IMR-90 (cell line): Measurements from ENCODE around the gene DSCAML1. TPM values are rescaled to one million over a fixed set of nuclear protein-coding genes. Genes with fewer than 3 reads are reported as not detected.

ENCODE experiments used
- ATAC-seq: fragments of 200-7000 bp; cut with Tn5 transposase; 2 replicates; pipeline ENCODE4 v1.9.1; 2020; ENCODE audit warnings: low read depth, mild to moderate bottlenecking, moderate library complexity
- BruUV-seq: library from RNA; stranded (reverse); fragments of 400-500 nt; replicated peaks from 2 replicates; lab custom pipeline; 2021; lab: Mats Ljungman, UMichigan
- CTCF ChIA-PET: fragments of 300-600 bp; formaldehyde crosslinking; extraction: SDS; loops from one replicate; lab custom pipeline; 2021; ENCODE audit warnings: antibody characterized with exemption; lab: Yijun Ruan, JAX
- POLR2A ChIA-PET: fragments of 300-600 bp; sonication (Branson Sonifier 250); formaldehyde crosslinking; loops from one replicate; lab custom pipeline; 2022; ENCODE audit warnings: antibody characterized with exemption; ENCODE audit not compliant: unreplicated experiment; lab: Charles Lee
- DNase-seq: peaks from one replicate; pipeline ENCODE4 v3.0.0; 2013
- H2AFZ ChIP-seq: replicated peaks from 2 replicates; pipeline ENCODE3; 2013; ENCODE audit warnings: low read length, mild to moderate bottlenecking; ENCODE audit not compliant: poor library complexity
- H2AK5ac ChIP-seq: 2 replicates; pipeline ENCODE4 v1.6.1; 2013; ENCODE audit warnings: low read depth, low read length, inconsistent platforms
- H2AK9ac ChIP-seq: replicated peaks from 2 replicates; pipeline ENCODE3; 2013; ENCODE audit warnings: mild to moderate bottlenecking, low read depth, low read length, moderate library complexity; ENCODE audit not compliant: poor library complexity
- H2BK120ac ChIP-seq: 2 replicates; pipeline ENCODE4 v1.6.1; 2013; ENCODE audit warnings: low read depth, low read length, inconsistent platforms
- H2BK15ac ChIP-seq: 3 replicates; pipeline ENCODE4 v1.6.1; 2013; ENCODE audit warnings: low read depth, low read length, inconsistent platforms
- H2BK20ac ChIP-seq: 2 replicates; pipeline ENCODE4 v1.6.1; 2013; ENCODE audit warnings: low read depth, mild to moderate bottlenecking, inconsistent platforms, low read length, moderate library complexity
- H2BK5ac ChIP-seq: 2 replicates; pipeline ENCODE4 v1.6.1; 2013; ENCODE audit warnings: mild to moderate bottlenecking, low read depth, low read length, inconsistent platforms; ENCODE audit not compliant: poor library complexity, severe bottlenecking
- H3K14ac ChIP-seq: replicated peaks from 2 replicates; pipeline ENCODE4 v1.6.1; 2013; ENCODE audit warnings: low read depth, low read length, inconsistent platforms
- H3K18ac ChIP-seq: 2 replicates; pipeline ENCODE4 v1.6.1; 2013; ENCODE audit warnings: low read depth, low read length, control low read depth
- H3K23ac ChIP-seq: 2 replicates; pipeline ENCODE4 v1.6.1; 2013; ENCODE audit warnings: low read depth, low read length, inconsistent platforms
- H3K27ac ChIP-seq: 2 replicates; pipeline ENCODE4 v1.5.1; 2013; ENCODE audit warnings: mild to moderate bottlenecking, control low read depth, low read length; ENCODE audit not compliant: insufficient read depth
- H3K27me3 ChIP-seq: 2 replicates; pipeline ENCODE4 v1.6.1; 2013; ENCODE audit warnings: low read length; ENCODE audit not compliant: control insufficient read depth, insufficient read depth
- H3K36me3 ChIP-seq: 2 replicates; pipeline ENCODE4 v1.6.1; 2013; ENCODE audit warnings: low read length, mixed read lengths; ENCODE audit not compliant: control insufficient read depth, insufficient read depth
- H3K4ac ChIP-seq: 2 replicates; pipeline ENCODE4 v1.6.1; 2013; ENCODE audit warnings: low read depth, low read length, inconsistent platforms
- H3K4me1 ChIP-seq: 2 replicates; pipeline ENCODE4 v1.6.1; 2013; ENCODE audit warnings: low read length, mixed read lengths; ENCODE audit not compliant: control insufficient read depth, insufficient read depth
- H3K4me2 ChIP-seq: 2 replicates; pipeline ENCODE4 v1.6.1; 2013; ENCODE audit warnings: low read depth, mild to moderate bottlenecking, control low read depth, low read length, moderate library complexity
- H3K4me3 ChIP-seq: 2 replicates; pipeline ENCODE4 v1.5.1; 2013; ENCODE audit warnings: low read depth, mild to moderate bottlenecking, control low read depth, low read length, moderate library complexity; ENCODE audit not compliant: insufficient read depth
- H3K56ac ChIP-seq: 2 replicates; pipeline ENCODE4 v1.6.1; 2013; ENCODE audit warnings: low read length, inconsistent platforms; ENCODE audit not compliant: insufficient read depth; ENCODE audit errors: extremely low read depth
- H3K79me1 ChIP-seq, 2 experiments: 2 replicates each; pipeline ENCODE4 v1.6.1; 2013; ENCODE audit warnings: low read length in 2 of 2, inconsistent platforms in 1 of 2, low read depth in 1 of 2
- H3K9ac ChIP-seq: 2 replicates; pipeline ENCODE4 v1.6.1; 2013; ENCODE audit warnings: low read depth, low read length, control low read depth
- H3K9me1 ChIP-seq: 2 replicates; pipeline ENCODE4 v1.6.1; 2013; ENCODE audit warnings: low read length, inconsistent platforms; ENCODE audit not compliant: insufficient read depth
- H3K9me3 ChIP-seq: 2 replicates; pipeline ENCODE4 v1.6.1; 2013; ENCODE audit warnings: low read length; ENCODE audit not compliant: control insufficient read depth, insufficient read depth
- H4K20me1 ChIP-seq: 2 replicates; pipeline ENCODE4 v1.6.1; 2013; ENCODE audit warnings: low read length, inconsistent platforms; ENCODE audit not compliant: insufficient read depth
- H4K5ac ChIP-seq: 2 replicates; pipeline ENCODE4 v1.6.1; 2013; ENCODE audit warnings: mild to moderate bottlenecking, low read depth, low read length, control low read depth
- H4K8ac ChIP-seq, 2 experiments: 2 replicates each; pipeline ENCODE4 v1.6.1; 2013; ENCODE audit warnings: low read depth in 2 of 2, low read length in 2 of 2, control low read depth in 1 of 2, inconsistent platforms in 1 of 2
- H4K91ac ChIP-seq: 2 replicates; pipeline ENCODE4 v1.6.1; 2013; ENCODE audit warnings: low read depth, low read length, inconsistent platforms; ENCODE audit not compliant: insufficient read depth
- BHLHE40 ChIP-seq: fragments of 150-350 bp; IDR thresholded peaks from 2 replicates; pipeline ENCODE4 v1.6.1; 2016; ENCODE audit warnings: mild to moderate bottlenecking, low read depth, low read length
- CHD1 ChIP-seq: IDR thresholded peaks from 2 replicates; pipeline ENCODE4 v1.6.1; 2012; ENCODE audit warnings: low read depth, low read length, improper control_type of control experiment
- FOS ChIP-seq: fragments of 150-350 bp; IDR thresholded peaks from 2 replicates; pipeline ENCODE4 v1.6.1; 2016; ENCODE audit warnings: low read depth, low read length
- MAFK ChIP-seq: IDR thresholded peaks from 2 replicates; pipeline ENCODE4 v1.6.1; 2012; ENCODE audit warnings: low read depth, low read length, improper control_type of control experiment
- MXI1 ChIP-seq: IDR thresholded peaks from 2 replicates; pipeline ENCODE4 v1.6.1; 2012; ENCODE audit warnings: low read depth, mild to moderate bottlenecking, low read length, moderate library complexity, borderline replicate concordance
- NFE2L2 ChIP-seq: fragments of 150-350 bp; IDR thresholded peaks from 2 replicates; pipeline ENCODE4 v1.6.1; 2016; ENCODE audit warnings: low read depth, mild to moderate bottlenecking, low read length
- POLR2A ChIP-seq: IDR thresholded peaks from 2 replicates; pipeline ENCODE4 v1.6.1; 2012; ENCODE audit warnings: mild to moderate bottlenecking, low read depth, low read length
- RAD21 ChIP-seq: IDR thresholded peaks from 2 replicates; pipeline ENCODE4 v1.6.1; 2012; ENCODE audit warnings: low read length, improper control_type of control experiment
- RCOR1 ChIP-seq: IDR thresholded peaks from 2 replicates; pipeline ENCODE4 v1.6.1; 2012; ENCODE audit warnings: mild to moderate bottlenecking, low read length, improper control_type of control experiment; ENCODE audit not compliant: insufficient replicate concordance
- RFX5 ChIP-seq: IDR thresholded peaks from 2 replicates; pipeline ENCODE4 v1.8.0; 2012; ENCODE audit warnings: low read depth, mild to moderate bottlenecking, low read length, moderate library complexity
- SMC3 ChIP-seq: fragments of 150-350 bp; IDR thresholded peaks from 2 replicates; pipeline ENCODE4 v1.6.1; 2016; ENCODE audit warnings: low read depth, mild to moderate bottlenecking, antibody characterized with exemption, low read length, moderate library complexity
- WGBS, 2 experiments: methylation state at CpG; one replicate each; pipeline versions ENCODE4 v1.1.5 to v1.1.7; 2013; ENCODE audit warnings: missing lambda C conversion rate in 2 of 2; ENCODE audit not compliant: insufficient read length in 1 of 2; ENCODE audit errors: extremely low coverage in 2 of 2; 5-methylcytosine and 5-hydroxymethylcytosine counted together
- dilution Hi-C: fragments of 300-500 bp; cut with HindIII; formaldehyde crosslinking; loops from one replicate; pipeline ENCODE4 v1.14.3; 2018; ENCODE audit warnings: low sequenced_read_pairs; ENCODE audit not compliant: unreplicated experiment
- in situ Hi-C: fragments of 300-500 bp; cut with MboI; formaldehyde crosslinking; loops from 3 replicates; pipeline ENCODE4 v1.14.3; 2019; ENCODE audit warnings: low sequenced_read_pairs, inconsistent platforms, mixed read lengths
- intact Hi-C: fragments of 100-400 bp; cut with micrococcal nuclease; formaldehyde crosslinking; loops from 2 replicates; pipeline ENCODE4 v1.10.0; 2022
- polyA plus RNA-seq, 3 experiments: library from polyadenylated mRNA; depleted of rRNA; stranded (reverse); fragments of >200 nt; gene quantifications; 2 replicates each; pipeline ENCODE4 v1.2.3, GENCODE V29; 2012; ENCODE audit warnings: low replicate concordance in 1 of 3
- total RNA-seq: library from RNA; depleted of rRNA; stranded (reverse); fragments of >200 nt; gene quantifications from 2 replicates; pipeline ENCODE4 v1.2.3, GENCODE V29; 2012
- TF ChIP-seq, protein P1 (sequence below): fragments of 150-350 bp; IDR thresholded peaks from 2 replicates; pipeline ENCODE4 v1.6.1; 2016; ENCODE audit warnings: low read depth, mild to moderate bottlenecking, low read length, moderate library complexity, borderline replicate concordance

Gene DSCAML1
- total and polyA plus RNA-seq, 2 of the 4 experiments (the other 2 are of a cell fraction), result not detected

DNA sequence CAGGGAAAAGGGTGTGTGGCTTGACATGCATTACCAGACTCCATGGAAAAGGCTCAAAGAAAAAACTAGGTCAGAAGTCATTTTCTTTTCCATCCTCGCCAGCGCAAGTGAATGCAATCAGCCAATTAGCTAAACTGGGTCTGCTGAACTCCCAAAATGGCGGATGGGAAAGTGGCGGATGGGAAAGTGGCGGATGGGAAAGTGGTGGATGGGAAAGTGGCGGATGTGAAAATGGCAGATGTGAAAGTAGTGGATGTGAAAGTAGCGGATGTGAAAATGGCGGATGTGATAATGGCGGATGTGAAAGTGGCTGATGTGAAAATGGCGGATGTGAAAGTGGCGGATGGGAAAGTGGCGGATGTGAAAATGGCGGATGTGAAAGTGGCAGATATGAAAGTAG, 311.0 kb downstream of the DSCAML1 start:
- H4K20me1 ChIP-seq, result no peaks in the 10 kb centered on the region
- H3K9me3 ChIP-seq, result no peaks in the 10 kb centered on the region
- no peaks in the 10 kb centered on the region for H3K79me1 ChIP-seq
- no peak overlapping the region for H3K4me3 ChIP-seq
- intact Hi-C loops, result no loop called here
- ChIA-PET POLR2A (no interaction called here), CTCF (no interaction called here)
- H4K91ac ChIP-seq, result no peak overlapping the region
- H4K8ac ChIP-seq, result no peak overlapping the region
- no peak overlapping the region for H2BK15ac ChIP-seq
- H3K23ac ChIP-seq, result no peak overlapping the region
- no peak overlapping the region for H2AK5ac ChIP-seq
- no TSS peak for BruUV-seq
- no peaks in the 10 kb centered on the region for H3K36me3 ChIP-seq
- no peak overlapping the region for H3K4ac ChIP-seq
- no peak overlapping the region for H2AFZ ChIP-seq
- no peak overlapping the region for H2BK20ac ChIP-seq
- no peaks in the 10 kb centered on the region for H3K4me1 ChIP-seq
- peaks cover 34% of the 10 kb centered on the region for H3K27me3 ChIP-seq
- no peak for DNase-seq
- H2BK5ac ChIP-seq, result no peak overlapping the region
- H3K18ac ChIP-seq, result no peak overlapping the region
- no peak overlapping the region for H3K14ac ChIP-seq
- no peak overlapping the region for H2AK9ac ChIP-seq
- TF ChIP-seq FOS (no peak), RAD21 (no peak), MAFK (no peak), SMC3 (no peak), MXI1 (no peak), CHD1 (no peak), BHLHE40 (no peak), NFE2L2 (no peak), POLR2A (no peak), RFX5 (no peak), RCOR1 (no peak)
- TF ChIP-seq, protein P1, sequence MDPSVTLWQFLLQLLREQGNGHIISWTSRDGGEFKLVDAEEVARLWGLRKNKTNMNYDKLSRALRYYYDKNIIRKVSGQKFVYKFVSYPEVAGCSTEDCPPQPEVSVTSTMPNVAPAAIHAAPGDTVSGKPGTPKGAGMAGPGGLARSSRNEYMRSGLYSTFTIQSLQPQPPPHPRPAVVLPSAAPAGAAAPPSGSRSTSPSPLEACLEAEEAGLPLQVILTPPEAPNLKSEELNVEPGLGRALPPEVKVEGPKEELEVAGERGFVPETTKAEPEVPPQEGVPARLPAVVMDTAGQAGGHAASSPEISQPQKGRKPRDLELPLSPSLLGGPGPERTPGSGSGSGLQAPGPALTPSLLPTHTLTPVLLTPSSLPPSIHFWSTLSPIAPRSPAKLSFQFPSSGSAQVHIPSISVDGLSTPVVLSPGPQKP, result no peak
- no peak overlapping the region for H3K9ac ChIP-seq
- no peaks in the 10 kb centered on the region for H3K9me1 ChIP-seq
- WGBS, 2 experiments, result 97% methylated on average over 10 of the region's 13 CpGs; no CpG with 5 or more reads in 1 of the 2 experiments
- no peak overlapping the region for H2BK120ac ChIP-seq
- in situ Hi-C loops, result no loop called here
- H3K4me2 ChIP-seq, result no peak overlapping the region
- ATAC-seq, result no peak
- no peak overlapping the region for H3K27ac ChIP-seq
- no peak overlapping the region for H3K56ac ChIP-seq
- no peak overlapping the region for H4K5ac ChIP-seq
- dilution Hi-C loops, result no loop called here
